Activated CD4-positive, alpha-beta T cell treated with anti-CD3 and anti-CD28 coated beads for 1 hour (primary cell): ENCODE data around the gene ATP11A.
"Not testable (repeated sequence)": the region's sequence is repeated elsewhere in the genome, so short reads cannot be mapped to it uniquely, and the experiment has no call there.

ENCODE experiments used
- DNase-seq: peaks from one replicate; pipeline ENCODE4 v3.0.0-alpha.2; 2020

Gene ATP11A

DNA sequence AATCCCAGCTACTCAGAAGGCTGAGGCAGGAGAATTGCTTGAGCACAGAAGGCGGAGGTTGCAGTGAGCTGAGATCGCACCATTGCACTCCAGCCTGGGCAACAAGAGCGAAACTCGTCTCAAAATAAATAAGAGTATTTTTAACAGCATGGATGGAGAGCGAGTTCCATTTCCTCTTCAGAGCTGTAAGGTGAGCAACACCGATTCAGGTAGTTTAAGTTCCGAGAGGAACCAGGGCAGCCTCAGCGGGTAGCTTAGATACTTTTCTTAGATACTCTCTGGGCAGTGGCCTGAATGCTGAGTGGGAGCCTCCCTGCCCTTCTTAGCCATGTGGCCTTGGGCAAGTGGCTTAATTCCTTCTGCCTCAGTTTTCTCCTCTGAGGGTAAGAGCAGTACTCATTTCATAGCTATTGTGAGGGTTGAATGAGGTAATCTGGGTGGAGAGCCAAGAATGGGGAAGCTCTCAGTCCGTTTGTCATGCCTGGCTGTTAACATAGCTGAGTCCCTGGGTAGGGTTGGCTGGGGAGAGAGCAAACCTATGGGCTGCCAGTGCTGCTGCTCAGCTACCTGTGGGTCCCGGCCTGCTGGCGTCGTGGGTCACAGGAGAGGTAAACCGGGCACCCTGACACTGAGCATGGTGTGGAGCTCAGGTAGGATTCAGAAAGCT is 4.1 kb downstream of the ATP11A start:
- DNase-seq, result no peak

DNA sequence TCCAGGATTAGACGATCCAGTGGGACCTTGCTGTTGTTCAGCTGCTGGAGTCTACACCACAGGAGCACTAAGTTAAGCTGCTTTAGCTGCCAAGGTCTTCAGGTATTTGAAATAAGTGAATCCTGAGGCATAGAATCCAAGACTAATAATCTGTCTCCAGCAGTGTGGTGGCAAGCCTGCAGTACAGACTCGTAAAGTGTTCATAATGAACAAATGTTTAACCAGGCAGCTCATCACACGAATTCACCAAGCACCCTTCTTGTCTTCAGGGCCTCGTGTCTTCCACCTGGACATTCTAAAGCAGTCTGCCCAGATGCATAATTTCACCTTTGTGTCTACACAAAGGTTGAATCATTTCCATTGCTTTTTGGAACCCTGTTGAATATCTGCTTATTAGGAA is 5.3 kb downstream of the ATP11A start:
- no peak for DNase-seq

DNA sequence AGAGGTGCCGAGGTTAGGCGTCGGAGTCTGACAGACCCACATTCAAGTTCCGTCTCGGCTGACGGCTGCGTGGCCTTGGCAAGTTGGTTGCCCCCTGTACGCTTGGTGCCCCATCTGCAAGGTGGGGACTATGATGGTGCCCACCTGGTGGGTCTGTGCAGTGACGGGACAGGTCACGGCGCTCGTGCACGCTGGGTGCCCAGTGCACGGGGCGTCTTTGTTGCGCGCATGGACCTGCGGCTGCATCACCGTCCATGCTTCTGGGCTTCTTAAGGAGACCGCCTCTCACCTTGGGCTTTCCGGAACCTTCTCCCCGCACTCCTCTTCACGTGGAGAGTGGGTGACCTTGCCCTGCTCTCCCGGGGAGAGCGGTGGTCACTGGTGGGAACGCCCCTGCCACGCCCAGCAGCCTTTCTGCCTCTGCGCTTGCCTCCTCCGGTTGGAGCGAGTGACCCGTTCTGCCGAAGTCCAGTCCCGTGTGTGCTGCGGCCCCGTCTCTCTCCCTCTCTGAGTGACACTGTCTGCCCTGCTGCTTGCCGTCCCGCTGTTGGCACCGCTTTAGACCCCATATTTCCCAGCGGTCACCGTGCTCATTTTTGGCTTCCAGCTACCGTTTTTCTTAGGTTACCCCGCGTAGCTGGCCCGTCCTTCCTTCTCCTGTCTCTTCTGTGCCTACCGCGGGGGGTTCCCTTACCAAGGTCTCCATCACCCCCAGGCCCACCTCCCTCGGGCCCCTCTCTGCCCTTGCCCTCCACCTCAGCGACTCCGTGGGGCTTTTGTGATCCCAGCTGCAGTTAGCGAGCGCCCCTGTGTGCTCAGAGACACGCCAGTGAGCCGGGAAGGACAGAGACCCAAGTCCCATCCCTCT is 6.4 kb downstream of the ATP11A start:
- no peak for DNase-seq

DNA sequence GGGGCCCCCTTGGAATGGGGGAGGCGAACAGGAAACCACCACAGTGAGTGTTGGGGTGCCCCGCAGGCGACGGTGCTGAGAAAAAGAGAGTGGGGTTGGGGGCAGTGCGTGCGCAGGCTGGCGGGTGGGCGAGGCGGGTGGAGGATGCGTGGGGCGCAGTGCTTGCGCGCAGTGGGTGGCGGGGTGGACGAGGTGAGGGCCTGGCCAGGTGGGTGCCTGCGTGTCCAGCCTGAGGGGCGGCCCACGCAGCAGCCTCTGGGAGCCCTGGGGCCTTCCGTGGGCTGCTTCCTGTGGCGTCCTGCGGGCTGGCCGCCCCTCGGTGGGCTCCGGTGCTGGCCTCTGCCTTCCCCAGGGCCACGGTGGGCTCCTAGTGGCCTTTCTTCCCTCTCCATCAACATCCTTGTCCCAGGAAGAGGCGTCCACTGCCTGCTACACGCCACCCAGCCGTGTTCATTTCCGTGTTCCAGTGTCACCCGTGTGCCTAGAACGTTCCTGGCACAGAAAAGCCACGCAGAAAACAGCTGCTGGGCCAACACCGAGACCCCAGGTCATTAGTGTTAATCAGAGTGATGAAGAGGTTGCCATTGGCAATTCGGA is 7.1 kb downstream of the ATP11A start:
- DNase-seq, result no peak

DNA sequence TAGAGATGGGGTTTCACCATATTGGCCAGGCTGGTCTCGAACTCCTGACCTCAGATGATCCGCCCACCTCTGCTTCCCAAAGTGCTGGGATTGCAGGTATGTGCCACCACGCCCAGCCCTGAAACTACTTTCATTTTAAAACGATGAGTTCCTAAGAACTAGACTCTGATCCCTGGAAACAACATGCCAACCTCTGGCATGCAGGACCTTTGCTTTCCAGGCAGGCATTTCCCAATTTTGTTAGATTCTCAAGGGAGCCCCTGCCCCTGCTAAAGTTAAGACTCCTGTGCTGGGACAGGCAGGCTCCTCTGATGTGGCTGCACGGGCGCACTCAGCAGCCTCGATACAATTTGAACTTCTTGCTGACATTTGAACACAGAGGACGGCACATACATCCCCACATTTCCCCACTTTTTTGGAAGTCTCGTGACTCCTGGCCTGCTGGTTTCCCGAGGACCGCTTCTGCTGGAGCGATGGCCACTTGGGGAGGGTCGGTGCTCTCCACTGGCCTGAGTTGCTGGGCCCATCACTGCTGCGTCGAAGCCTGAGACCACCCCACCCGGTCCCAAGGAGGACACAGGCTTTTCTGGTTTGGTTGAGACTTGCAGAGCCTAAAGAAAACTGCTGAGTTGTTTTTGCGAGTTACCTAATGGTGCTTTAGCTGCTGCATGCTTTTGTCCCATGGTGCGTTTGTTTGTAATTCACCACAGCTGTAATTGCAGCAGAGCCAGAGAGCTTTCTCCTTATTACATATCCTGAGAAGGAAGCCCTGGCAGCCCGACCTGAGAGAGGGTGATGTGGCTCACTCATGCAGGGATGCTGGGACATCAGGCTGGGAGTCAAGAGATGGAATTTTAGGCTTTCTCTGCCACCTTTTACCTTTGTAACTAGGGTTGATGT is 8.2 kb downstream of the ATP11A start:
- DNase-seq, result no peak

DNA sequence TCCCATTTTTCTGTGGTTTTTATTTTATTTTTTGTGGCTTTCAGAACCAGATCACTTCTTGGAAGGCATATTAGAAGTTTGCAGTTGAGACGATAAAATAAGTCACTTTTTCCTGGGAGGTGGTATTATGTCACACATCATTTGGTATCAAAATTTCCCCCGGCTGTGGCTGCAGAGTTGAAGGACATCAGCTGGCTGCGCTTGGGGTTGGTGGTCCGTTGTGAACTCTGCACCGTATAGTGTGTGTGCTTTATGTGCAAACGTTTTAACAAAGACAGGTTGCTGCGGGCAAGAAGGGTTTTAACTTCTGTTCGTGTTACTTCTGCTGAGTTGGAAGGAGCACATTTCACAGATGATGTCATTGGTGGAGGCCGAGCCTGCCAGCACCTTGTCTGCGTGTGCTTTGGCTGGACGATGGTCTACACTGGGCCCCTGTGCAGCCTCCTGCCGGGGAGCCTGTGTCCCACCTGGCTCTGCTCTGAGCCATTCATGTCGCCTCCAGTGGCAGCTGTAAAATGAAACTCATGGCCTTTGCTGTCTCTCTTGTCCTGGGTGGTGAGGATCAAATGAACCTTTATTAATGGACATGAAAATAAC is 9.6 kb downstream of the ATP11A start:
- DNase-seq, result no peak

DNA sequence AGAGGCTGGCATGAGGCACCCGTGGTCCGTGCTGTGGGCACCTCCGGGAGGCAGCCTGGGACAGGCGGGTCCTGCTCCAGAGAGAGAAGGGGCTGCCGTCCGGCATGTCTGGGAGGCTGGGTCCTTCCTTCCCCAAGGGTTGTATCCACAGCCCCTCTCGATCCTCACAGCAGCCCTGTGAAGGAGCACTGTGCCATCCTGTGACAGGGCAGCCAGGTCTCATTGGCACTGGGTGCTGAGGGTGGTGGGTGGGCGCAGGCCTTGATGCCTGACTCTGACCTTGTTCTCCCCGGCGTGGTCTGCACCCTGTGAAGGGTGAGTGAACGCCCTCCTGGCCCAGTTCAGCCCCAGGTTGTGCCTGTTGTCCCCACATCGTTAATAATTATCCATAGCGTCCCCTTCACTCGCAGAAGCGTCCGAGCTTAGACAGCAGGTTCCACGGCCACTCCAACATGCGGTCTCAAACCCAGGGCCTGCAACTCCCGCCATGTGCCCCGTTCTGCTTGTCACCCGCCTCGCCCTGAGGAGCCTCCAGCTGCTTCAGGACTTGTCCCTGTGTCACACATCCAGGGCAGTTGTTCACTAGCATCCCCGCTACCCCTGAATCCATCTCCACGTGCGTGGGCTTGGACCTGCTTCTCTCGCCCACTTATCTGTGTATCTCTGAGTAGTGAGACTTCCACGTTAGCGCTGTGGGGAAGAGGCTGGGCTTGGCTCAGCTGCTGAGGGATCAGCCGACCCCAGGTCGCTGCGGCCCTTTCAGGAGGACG is 10.6 kb downstream of the ATP11A start:
- no peak for DNase-seq

DNA sequence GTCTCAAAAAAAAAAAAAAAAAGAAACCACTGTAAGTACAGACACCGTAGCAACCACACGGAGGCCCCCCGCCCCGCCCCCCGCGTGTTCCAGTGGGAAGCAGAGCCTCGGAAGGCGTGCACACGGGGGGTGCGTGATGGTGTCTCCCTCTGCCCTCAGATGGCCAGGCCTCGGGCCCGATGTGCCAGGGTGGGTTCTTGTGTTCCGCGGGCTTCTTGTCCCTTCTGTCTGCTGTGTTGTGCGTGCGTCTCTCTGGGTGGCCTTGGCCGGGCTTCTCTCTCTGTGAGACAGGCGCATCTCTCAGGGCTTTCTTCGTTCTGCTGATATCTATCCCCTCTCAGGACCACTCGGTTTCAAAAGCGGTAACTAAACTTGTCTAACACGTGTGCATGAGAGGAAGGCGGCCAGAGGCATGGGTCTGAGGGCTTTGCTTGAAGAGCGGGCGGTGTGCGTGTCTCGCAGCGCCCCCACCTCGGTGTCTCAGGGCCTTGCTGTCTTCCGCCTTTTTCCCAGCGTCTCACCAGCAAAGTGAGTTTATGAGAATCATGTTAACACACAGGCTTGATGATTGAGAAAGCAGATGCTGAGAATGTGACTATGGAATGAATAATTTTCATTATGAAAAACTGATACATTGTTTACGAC is 12.6 kb downstream of the ATP11A start:
- no peak for DNase-seq

DNA sequence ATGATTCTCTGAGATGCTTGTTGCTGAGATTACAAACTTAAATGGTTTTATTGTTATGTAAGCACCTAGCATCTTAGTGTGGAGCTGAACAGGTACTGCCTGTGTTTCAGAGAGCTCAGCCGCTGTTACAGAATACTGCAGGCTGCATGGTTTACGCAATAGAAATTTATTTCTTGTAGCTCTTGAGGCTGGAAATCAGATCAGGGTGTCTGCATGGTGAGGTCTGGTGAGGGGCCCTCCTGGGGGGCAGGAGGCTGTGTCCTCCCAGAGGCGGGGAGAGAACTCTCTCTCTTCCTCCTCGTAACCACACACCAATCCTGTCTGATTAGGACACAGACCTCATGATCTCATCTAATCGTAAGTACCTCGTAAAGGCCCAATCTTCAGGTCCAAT is 13.1 kb downstream of the ATP11A start:
- DNase-seq, result no peak

DNA sequence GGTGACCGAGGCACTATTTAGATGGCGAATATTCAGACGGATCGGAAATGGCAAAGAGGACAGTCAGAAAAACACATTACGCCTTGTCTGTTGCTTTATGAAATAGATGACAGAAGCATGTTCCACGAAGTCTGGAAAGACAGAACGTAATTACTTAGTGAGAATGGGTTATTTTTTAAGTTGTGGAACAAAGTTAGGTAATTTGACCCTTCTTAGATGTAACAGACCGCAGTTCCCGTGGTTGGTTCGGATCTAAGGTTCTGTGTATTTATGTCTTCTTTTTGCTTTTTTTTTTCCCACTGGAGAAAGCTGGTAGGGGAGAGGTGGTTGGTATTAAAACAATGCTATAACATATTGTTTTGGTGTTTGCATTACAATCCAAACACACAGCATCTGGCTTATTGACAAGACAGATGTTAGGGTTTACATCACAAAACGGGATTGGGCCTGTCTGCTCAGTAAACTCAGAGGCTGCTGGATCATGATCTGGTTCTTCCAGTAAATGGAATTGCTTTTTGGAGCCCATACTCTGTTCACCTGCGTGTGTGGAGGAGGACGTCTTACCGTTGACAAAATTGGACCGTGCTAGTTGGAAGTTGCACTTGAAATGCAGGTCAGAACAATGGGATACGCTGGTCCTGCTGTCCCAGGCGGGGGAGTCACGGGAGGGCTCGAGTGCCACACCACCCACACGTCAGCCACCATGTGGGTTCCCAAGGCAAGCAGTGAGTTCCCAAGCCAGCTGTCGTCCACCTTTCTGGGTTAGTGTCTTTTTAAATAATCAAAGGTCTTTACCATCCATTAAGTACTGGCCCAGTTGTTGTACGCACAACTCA is 13.8 kb downstream of the ATP11A start:
- DNase-seq, result no peak

DNA sequence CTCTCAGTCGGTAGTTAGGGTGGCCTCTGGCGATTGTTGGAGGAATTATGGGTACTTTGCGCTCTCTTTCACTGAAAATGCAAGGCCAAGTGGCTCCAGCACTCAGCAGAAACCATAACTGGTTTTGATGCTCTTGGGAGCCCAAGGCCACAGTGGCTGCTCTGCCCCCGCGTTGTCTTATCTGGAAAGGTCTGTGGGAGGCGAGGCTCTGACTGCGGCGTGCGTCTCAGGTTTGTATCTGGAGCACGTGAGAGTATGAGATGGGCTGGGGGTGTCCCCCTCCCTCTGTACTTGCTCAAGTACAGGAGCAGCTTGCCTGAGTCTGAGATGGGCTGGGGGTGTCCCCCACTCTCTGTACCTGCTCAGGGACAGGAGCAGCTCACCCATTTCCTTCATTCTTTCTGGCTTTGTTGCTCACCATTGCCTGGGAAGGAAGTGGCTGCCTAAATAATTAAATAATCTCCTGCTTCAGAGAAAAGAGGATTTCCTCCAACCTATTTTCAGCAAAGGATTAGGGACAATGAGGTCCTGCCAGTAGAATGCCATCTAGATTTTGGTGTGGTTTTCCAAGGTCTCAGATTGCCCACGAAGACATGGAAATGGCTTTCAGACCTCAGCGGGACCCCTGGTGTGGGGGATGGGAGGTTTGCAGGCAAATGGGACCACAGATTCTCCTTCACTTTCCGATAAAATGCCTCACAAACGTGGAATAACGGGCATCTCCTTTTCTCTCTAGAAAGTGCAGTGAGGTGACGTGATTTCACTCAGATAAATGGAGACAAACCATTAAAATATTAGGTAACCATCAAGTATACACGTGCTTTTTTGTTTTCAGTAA is 14.7 kb downstream of the ATP11A start:
- no peak for DNase-seq

DNA sequence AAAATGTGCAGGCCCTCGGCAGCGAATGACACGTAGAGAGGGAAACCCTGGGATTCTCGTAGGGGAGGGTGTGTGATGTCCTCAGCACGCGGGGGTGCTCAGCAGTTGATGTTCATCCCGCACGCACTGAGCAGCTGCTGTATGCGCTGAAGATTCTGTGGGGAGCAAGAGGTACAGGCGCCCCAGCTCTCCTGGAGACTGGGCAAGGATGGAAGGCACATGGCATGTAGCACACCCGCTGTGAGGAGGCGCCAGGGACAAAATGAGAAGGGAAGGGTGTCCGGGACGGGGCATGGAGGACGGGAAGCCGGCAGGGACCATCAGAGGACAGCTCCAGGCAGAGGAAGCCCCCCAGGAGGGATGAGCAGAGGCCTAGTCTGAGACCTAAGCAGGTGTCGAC is 15.4 kb downstream of the ATP11A start:
- no peak for DNase-seq

DNA sequence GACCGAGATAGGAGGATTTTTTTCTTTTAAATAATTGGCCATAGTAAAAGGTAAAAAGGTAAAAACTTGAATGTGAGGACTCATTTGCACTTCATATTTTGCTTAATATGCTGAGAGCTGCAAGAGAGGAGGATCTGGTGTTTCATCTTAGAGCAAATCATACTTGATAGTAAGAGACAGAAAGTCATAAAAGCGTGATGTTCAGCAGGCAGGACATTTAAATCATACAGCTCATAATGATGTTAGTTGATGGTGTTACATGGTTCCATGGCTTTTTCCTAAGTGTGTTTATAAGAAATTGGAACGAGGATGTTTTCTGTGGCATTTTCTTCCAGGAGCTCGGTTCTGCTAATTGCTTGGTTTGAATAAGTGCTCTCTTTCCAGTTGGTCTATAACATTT is 16.3 kb downstream of the ATP11A start:
- no peak for DNase-seq

DNA sequence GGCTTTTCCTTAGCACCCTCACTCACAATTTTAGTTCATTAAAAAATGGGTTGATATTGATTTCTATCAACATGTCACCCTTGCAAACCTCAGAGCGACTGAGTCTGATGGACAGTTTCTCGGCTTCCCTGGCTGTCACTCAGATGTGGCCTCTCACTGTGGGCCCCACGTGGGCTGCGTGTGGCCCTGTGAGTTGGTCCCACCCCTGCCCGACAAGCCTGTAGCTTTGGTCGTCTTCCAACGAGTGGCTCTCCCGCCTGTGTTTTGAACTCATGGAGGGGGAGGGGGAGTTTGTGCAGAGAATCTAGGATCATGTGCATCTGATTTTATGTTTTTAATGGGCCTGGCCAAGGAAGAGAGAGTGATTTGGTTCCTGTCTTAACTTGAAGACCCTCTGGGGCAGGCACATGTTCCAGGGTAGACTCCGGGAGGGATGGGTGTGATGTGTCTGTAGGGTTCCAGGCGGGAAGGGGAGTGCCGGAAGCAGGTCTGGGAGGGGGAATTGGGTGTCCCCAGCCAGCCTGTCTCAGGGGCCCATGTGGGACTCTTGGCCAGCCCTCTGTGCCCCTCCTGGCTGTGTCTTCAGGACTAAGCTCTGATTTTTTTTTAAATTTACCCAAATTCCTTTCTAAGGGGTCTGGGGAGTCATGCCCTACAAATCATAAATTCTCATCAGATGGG is 18.9 kb downstream of the ATP11A start:
- DNase-seq, result no peak

DNA sequence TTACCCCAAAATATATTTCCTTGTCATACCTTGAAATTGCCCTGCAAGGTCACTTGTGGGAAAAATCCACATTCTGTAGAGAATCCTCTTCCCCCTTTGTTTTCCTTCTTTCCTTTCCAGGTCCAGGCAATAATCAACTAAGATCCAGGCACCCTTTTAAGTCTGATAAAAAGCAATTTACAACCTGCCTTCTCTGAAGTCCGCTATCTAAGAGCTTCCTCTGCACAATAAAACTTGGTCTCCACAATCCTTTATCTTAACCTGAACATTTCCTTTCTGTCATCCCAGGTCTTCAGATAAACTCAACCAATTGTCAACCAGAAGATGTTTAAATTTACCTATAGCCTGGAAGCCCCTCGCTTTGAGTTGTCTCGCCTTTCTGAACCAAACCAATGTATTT is 19.5 kb downstream of the ATP11A start:
- not testable (repeated sequence) for DNase-seq

DNA sequence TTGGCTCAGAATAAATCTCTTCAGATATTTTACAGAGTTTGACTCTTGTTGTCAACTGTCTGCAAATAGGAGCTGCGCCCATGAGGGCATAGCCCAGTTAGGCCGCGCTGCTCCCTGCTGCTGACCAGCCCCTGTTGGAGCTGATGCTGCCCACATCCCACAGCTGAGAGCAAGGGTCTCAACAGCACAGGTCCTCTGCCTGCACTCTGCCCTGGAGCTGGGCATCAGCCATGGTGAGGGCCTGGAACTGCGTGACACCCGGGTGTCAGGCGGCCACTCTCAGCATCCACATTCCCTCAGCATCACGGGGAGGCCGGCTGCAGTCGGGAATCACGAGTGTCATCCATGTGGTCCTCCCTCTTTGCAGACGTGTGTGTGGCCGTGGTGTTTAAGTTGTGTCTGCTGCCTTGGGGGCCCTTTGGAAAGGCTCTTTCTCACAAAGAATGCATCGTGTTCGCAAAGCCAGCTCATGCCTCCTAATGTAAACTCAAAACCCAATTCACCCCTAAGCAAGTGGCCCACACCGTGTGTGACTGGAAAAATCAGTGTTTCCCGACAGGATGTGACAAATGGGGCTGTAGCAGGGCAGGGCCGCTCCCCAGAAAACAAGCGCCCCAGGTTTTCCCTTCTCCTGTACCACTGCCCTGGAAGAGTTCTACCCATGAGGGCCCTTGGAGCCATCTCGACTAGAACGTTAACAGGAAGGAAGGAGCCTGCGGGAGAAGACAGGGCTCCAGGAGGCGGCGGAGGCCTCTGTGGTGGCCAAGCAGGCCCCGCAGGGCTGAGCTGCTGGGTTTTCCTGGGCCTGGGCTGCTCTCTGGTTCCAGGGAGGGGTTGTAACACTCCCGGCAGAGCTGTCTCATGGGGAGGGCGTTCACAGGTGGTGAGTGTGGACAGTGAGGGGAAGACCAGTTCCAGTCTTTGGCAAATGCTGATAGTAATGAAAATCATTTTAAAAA is 20.3 kb downstream of the ATP11A start:
- no peak for DNase-seq

DNA sequence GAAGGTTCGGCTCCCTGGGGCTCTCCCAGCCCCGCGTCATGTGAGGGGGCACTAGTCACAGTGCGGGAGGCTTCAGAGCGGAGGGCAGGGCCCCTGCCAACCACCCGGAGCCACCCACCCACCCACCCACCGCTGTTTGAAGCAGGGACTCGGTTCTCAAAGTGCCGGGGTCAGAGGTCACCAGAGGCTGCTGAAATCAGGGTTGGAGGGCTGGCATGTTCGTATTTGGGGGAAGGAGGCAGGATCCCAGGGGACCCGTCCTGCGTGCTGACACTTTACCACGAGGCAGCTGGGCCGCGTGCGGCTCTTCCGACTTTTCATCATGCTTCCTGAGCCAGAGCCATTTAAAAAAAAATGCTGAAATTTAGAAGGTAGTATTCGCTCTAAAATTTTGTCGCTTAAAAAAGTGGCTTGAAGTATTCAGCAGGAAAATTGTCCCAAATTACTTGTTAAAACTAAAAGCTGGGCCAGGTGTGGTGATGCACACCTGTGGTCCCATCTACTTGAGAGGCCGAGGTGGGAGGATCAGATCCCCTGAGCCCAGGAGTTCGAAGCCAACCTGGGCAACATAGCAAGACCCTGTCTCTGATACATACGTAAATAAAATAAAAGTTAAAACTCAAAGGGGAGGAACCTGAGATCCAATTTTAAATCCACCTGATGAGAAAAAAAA is 21.2 kb downstream of the ATP11A start:
- DNase-seq, result no peak
